ENCODE results near the gene MACROH2A2. TPM values are rescaled to one million over a fixed set of nuclear protein-coding genes. Genes with fewer than 3 reads are reported as not detected.

The MACROH2A2 gene
- total and polyA plus RNA-seq, 2 of the 8 experiments (the other 6 are each of a cell fraction or from before 2014, with no cell fraction given), result 7.9 to 9.3 TPM

DNA sequence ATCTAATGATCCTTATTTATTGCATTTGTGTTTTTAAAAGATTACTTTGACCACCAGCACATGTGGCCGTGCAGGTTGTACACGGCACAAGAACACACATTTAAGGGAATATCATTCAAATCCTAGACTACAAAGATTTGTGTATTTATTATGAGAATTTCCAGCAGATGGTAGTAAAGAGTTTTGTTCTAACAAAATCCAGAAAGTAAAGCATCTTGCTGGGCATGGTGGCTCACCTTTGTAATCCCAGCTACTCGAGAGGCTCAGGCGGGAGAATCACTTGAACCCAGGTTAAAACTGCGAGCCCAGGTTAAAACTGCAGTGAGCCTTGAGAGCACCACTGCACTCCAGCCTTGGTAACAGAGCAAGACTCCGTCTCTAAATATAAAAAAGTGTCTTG, 31.5 kb downstream of the MACROH2A2 start:
- Histone ChIP-seq H3K23ac (ENCODE audit: insufficient read length) (no peak overlapping the region), H3K79me1 (ENCODE audit: low read depth, low read length) (no peaks in the 10 kb centered on the region; the same call in 1 of the 2 replicates), H3K56ac (replicated peaks; ENCODE audit: insufficient read length, low read depth, low read length) (no peak overlapping the region), H2BK15ac (ENCODE audit: low read length) (no peak overlapping the region), H4K91ac (replicated peaks; ENCODE audit: insufficient read length, low read length) (no peak overlapping the region), H4K20me1 (replicated peaks in 1 of 2; ENCODE audit: control insufficient read depth in 1 of 2, insufficient read depth in 2 of 2, low read length in 2 of 2) (peaks cover 2% of the 10 kb centered on the region in 2 experiments), H3K14ac (ENCODE audit: insufficient read length) (no peak overlapping the region), H4K8ac (ENCODE audit: extremely low read depth, insufficient read depth, low read length) (no peak overlapping the region), H4K5ac (ENCODE audit: insufficient read length, low read depth, low read length) (no peak overlapping the region), H2BK20ac (ENCODE audit: low read length) (no peak overlapping the region), H3K4ac (replicated peaks; ENCODE audit: insufficient read length, low read depth, low read length) (no peak overlapping the region), H3K9me3 (ENCODE audit: insufficient read depth in 2 of 2, low read depth in 1 of 2, low read length in 1 of 2) (no peaks in the 10 kb centered on the region), H2AK5ac (ENCODE audit: low read depth, low read length) (no peak overlapping the region), H3K18ac (ENCODE audit: extremely low read depth, low read length) (no peak overlapping the region), H2BK5ac (ENCODE audit: low read depth, low read length) (no peak overlapping the region), H2AFZ (ENCODE audit: low read length) (no peak overlapping the region), H3K9ac (replicated peaks in 1 of 4; ENCODE audit: extremely low read depth in 1 of 4, low read depth in 3 of 4, low read length in 3 of 4) (no peak overlapping the region), H3K36me3 (ENCODE audit: control insufficient read depth in 2 of 4, insufficient read depth in 4 of 4, low read length in 3 of 4) (no peaks in the 10 kb centered on the region), H3K27ac (ENCODE audit: low read depth, low read length) (no peak overlapping the region), H3K4me1 (replicated peaks in 1 of 4; ENCODE audit: control insufficient read depth in 3 of 4, insufficient read depth in 4 of 4, low read length in 3 of 4) (no peaks in the 10 kb centered on the region; a peak in 2 of 7 replicates), H3K79me2 (ENCODE audit: control insufficient read depth in 1 of 2, insufficient read depth in 2 of 2, low read length in 2 of 2) (no peaks in the 10 kb centered on the region), H2BK120ac (replicated peaks; ENCODE audit: low read depth, low read length) (no peak overlapping the region), H3K4me2 (ENCODE audit: insufficient read depth in 1 of 2, low read depth in 2 of 2, low read length in 2 of 2) (no peak overlapping the region), H3K27me3 (replicated peaks in 1 of 4; ENCODE audit: control insufficient read depth in 3 of 4, extremely low read depth in 1 of 4, insufficient read depth in 3 of 4, low read length in 3 of 4) (no peaks in the 10 kb centered on the region), H3K23me2 (ENCODE audit: low read depth, low read length) (no peaks in the 10 kb centered on the region), H2BK12ac (ENCODE audit: low read depth, low read length) (no peak overlapping the region), H3K4me3 (ENCODE audit: extremely low read depth in 1 of 4, insufficient read depth in 2 of 4, low read depth in 3 of 4, low read length in 4 of 4) (no peak overlapping the region)
- CTCF ChIA-PET (ENCODE audit: partially characterized antibody), result interaction anchor here (0.6 to 2.2 kb wide), 2 partner anchors 25 to 31 kb away, joined by 3 to 7 read pairs; no protein-coding TSS in a partner anchor
- WGBS, 2 experiments (ENCODE audit: extremely low coverage in 1 of 2, insufficient coverage in 1 of 2, insufficient read length in 1 of 2, insufficient replicate concordance in 2 of 2, low coverage in 1 of 2, low lambda C conversion rate in 2 of 2, missing lambda C conversion rate in 1 of 2), result 92% methylated on average over 6 of the region's 6 CpGs; no CpG with 5 or more reads in 1 of the 2 experiments
- no peak for DNase-seq (ENCODE audit: low read depth in 1 of 2, low spot score in 2 of 2)
- POLR2A ChIA-PET (ENCODE audit: partially characterized antibody), result interaction anchor here (1.4 kb wide), 1 partner anchor 23 kb away, joined by 3 read pairs; no protein-coding TSS in a partner anchor
- no peak for FAIRE-seq
- no peak for TF ChIP-seq JUND (IDR thresholded peaks at IDR 0.05; ENCODE audit: low read length)
- no peak for TF ChIP-seq RBBP5 (IDR thresholded peaks at IDR 0.05; ENCODE audit: borderline replicate concordance, low read depth, low read length)
- no peak for TF ChIP-seq YY1 (IDR thresholded peaks at IDR 0.05; ENCODE audit: low read depth, low read length)
- TF ChIP-seq, protein P1, sequence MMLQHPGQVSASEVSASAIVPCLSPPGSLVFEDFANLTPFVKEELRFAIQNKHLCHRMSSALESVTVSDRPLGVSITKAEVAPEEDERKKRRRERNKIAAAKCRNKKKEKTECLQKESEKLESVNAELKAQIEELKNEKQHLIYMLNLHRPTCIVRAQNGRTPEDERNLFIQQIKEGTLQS (IDR thresholded peaks at IDR 0.05; ENCODE audit: insufficient read depth, low read depth, low read length), result no peak
- no peak for TF ChIP-seq SP2 (IDR thresholded peaks at IDR 0.05; ENCODE audit: low read length)
- no peak for TF ChIP-seq GABPA (IDR thresholded peaks at IDR 0.05; ENCODE audit: borderline replicate concordance, insufficient read depth, low read length)
- no peak for TF ChIP-seq CREB1 (IDR thresholded peaks at IDR 0.05)
- no peak for TF ChIP-seq POLR2AphosphoS5 (IDR thresholded peaks at IDR 0.05; ENCODE audit: low read depth, low read length)
